CD14-positive monocyte (primary cell): ENCODE results near the gene NME7. TPM values are rescaled to one million over a fixed set of nuclear protein-coding genes. Genes with fewer than 3 reads are reported as not detected.

Experiments
- DNase-seq, 3 donors: peaks; one replicate each; pipeline ENCODE4 v3.0.0-alpha.2; 2011 to 2022
- H2AFZ ChIP-seq: 2 replicates; pipeline ENCODE4 v1.6.0; 2012; ENCODE audit warnings: mild to moderate bottlenecking, low read depth, low read length, inconsistent platforms; ENCODE audit not compliant: insufficient read depth, poor library complexity, severe bottlenecking
- H3K27ac ChIP-seq, 2 donors: 1 replicate in 1 of 2; 2 replicates in 1 of 2; pipeline ENCODE4 v1.5.1; 2012 to 2013; ENCODE audit warnings: low read length in 2 of 2, control low read depth in 1 of 2, inconsistent platforms in 1 of 2, low read depth in 1 of 2, mild to moderate bottlenecking in 1 of 2
- H3K27me3 ChIP-seq, 2 donors: one replicate each; pipeline versions ENCODE4 v1.6.0 to v1.6.1; 2011 to 2013; ENCODE audit warnings: low read length in 2 of 2; ENCODE audit not compliant: control insufficient read depth in 2 of 2, insufficient read depth in 2 of 2
- H3K36me3 ChIP-seq, 2 donors: replicated peaks in 1 of 2; 1 replicate in 1 of 2; 2 replicates in 1 of 2; pipeline versions ENCODE4 v1.5.1 to v1.6.1; 2012 to 2013; ENCODE audit warnings: low read length in 2 of 2, control low read depth in 1 of 2, inconsistent platforms in 1 of 2, mild to moderate bottlenecking in 1 of 2; ENCODE audit not compliant: insufficient read depth in 2 of 2, control insufficient read depth in 1 of 2
- H3K4me1 ChIP-seq, 2 donors: 1 replicate in 1 of 2; 2 replicates in 1 of 2; pipeline versions ENCODE4 v1.5.1 to v1.6.1; 2012 to 2013; ENCODE audit warnings: low read length in 2 of 2, control low read depth in 1 of 2, inconsistent platforms in 1 of 2, mild to moderate bottlenecking in 1 of 2, moderate library complexity in 1 of 2; ENCODE audit not compliant: insufficient read depth in 2 of 2, control insufficient read depth in 1 of 2
- H3K4me2 ChIP-seq: replicated peaks from 2 replicates; pipeline ENCODE3; 2012; ENCODE audit warnings: low read length, moderate library complexity, mild to moderate bottlenecking; ENCODE audit not compliant: poor library complexity, severe bottlenecking; ENCODE audit errors: extremely low read depth
- H3K4me3 ChIP-seq, 3 experiments: fragments of 200-600 bp in 1 of 3; sonication (generic) in 1 of 3; replicated peaks in 1 of 3; 1 replicate in 2 of 3; 2 replicates in 1 of 3; pipeline ENCODE4 v1.5.1; 2011 to 2013; ENCODE audit warnings: low read length in 3 of 3, mild to moderate bottlenecking in 3 of 3, control low read depth in 2 of 3, low read depth in 2 of 3, inconsistent platforms in 1 of 3, moderate library complexity in 1 of 3
- H3K79me2 ChIP-seq: 2 replicates; pipeline ENCODE4 v1.6.0; 2012; ENCODE audit warnings: mild to moderate bottlenecking, control low read depth, inconsistent platforms, low read length, moderate library complexity; ENCODE audit not compliant: insufficient read depth
- H3K9ac ChIP-seq: 2 replicates; pipeline ENCODE4 v1.6.0; 2017; ENCODE audit warnings: low read length, mild to moderate bottlenecking; ENCODE audit not compliant: insufficient read depth, poor library complexity, severe bottlenecking
- H3K9me3 ChIP-seq, 2 donors: replicated peaks in 1 of 2; 1 replicate in 1 of 2; 2 replicates in 1 of 2; pipeline versions ENCODE4 v1.5.1 to v1.6.1; 2012 to 2013; ENCODE audit warnings: low read length in 2 of 2, control low read depth in 1 of 2; ENCODE audit not compliant: control insufficient read depth in 1 of 2, insufficient read depth in 1 of 2
- H4K20me1 ChIP-seq: 2 replicates; pipeline ENCODE4 v1.6.0; 2012; ENCODE audit warnings: mild to moderate bottlenecking, low read length, control low read depth, moderate library complexity; ENCODE audit not compliant: insufficient read depth
- H3K27ac Mint-ChIP-seq, 7 donors: one replicate each; pipeline ENCODE4 v1.8.0; 2020; ENCODE audit warnings: mild to moderate bottlenecking in 7 of 7, mixed read lengths in 7 of 7, moderate library complexity in 6 of 7, inconsistent platforms in 2 of 7
- H3K27me3 Mint-ChIP-seq, 3 donors: one replicate each; pipeline ENCODE4 v1.8.0; 2021 to 2022; ENCODE audit warnings: low read depth in 3 of 3, mild to moderate bottlenecking in 3 of 3, mixed read lengths in 3 of 3, moderate library complexity in 3 of 3, inconsistent platforms in 1 of 3
- H3K36me3 Mint-ChIP-seq, 2 donors: one replicate each; pipeline ENCODE4 v1.8.0; 2020; ENCODE audit warnings: mixed read lengths in 2 of 2, inconsistent platforms in 1 of 2, mild to moderate bottlenecking in 1 of 2
- H3K4me1 Mint-ChIP-seq: one replicate; pipeline ENCODE4 v1.8.0; 2020; ENCODE audit warnings: mild to moderate bottlenecking, mixed read lengths
- H3K4me3 Mint-ChIP-seq, 2 donors: one replicate each; pipeline ENCODE4 v1.8.0; 2020; ENCODE audit warnings: mild to moderate bottlenecking in 2 of 2, mixed read lengths in 2 of 2, moderate library complexity in 1 of 2
- H3K9me3 Mint-ChIP-seq, 7 donors: one replicate each; pipeline ENCODE4 v1.8.0; 2020 to 2022; ENCODE audit warnings: mixed read lengths in 7 of 7, mild to moderate bottlenecking in 6 of 7, moderate library complexity in 6 of 7, inconsistent platforms in 2 of 7
- CTCF ChIP-seq: fragments of 200-600 bp; IDR thresholded peaks from one replicate; pipeline ENCODE4 v1.8.0; 2022; ENCODE audit warnings: antibody characterized with exemption, mild to moderate bottlenecking
- WGBS: methylation state at CpG from one replicate; pipeline ENCODE4 v1.1.5; 2013; ENCODE audit warnings: missing lambda C conversion rate; ENCODE audit not compliant: insufficient coverage; 5-methylcytosine and 5-hydroxymethylcytosine counted together
- intact Hi-C, 2 donors: fragments of 100-400 bp; cut with micrococcal nuclease; formaldehyde crosslinking; loops; one replicate each; pipeline versions ENCODE4 v1.15.0 to v1.15.1; 2023
- polyA plus RNA-seq, 3 donors: library from polyadenylated mRNA; depleted of rRNA in 1 of 3; unstranded in 2 of 3; stranded (reverse) in 1 of 3; fragments of 300-500 nt in 2 of 3; fragments of >200 nt in 1 of 3; fragmentation: Illumina TruSeq in 2 of 3; gene quantifications; 1 replicate in 2 of 3; 2 replicates in 1 of 3; pipeline ENCODE4 v1.2.3, GENCODE V29; 2012 to 2021

The NME7 gene
- polyA plus RNA-seq, 3 donors: 3.5 to 8.0 (median 6.0) TPM

- H3K36me3 ChIP-seq: no peaks in the 10 kb centered on the region
- no peaks in the 10 kb centered on the region for H4K20me1 ChIP-seq
- Mint-ChIP-seq H3K36me3 (peaks cover 0 to 9% of the 10 kb centered on the region in 2 donors), H3K9me3 (no peaks in the 10 kb centered on the region), H3K4me3 (no peak overlapping the region), H3K4me1 (no peaks in the 10 kb centered on the region), H3K27me3 (no peaks in the 10 kb centered on the region), H3K27ac (no peak overlapping the region)
- H3K27me3 ChIP-seq: no peaks in the 10 kb centered on the region
- intact Hi-C loops: no loop called here
- DNase-seq: no peak
- no peak overlapping the region for H3K27ac ChIP-seq
- H3K9me3 ChIP-seq: no peaks in the 10 kb centered on the region
- H3K4me1 ChIP-seq: no peaks in the 10 kb centered on the region
- peak; percentile 42 for TF ChIP-seq CTCF
- H3K4me2 ChIP-seq: no peak overlapping the region
- WGBS: no CpG with 5 or more reads among the region's 2 CpGs
- H3K9ac ChIP-seq: no peak overlapping the region
- no peaks in the 10 kb centered on the region for H3K79me2 ChIP-seq
- no peak overlapping the region for H2AFZ ChIP-seq
- no peak overlapping the region for H3K4me3 ChIP-seq
Measured at GRCh38 chr1:169133801-169134502, 233.6 kb downstream of the NME7 start.

- no peaks in the 10 kb centered on the region for H3K9me3 ChIP-seq
- Mint-ChIP-seq H3K27me3 (no peaks in the 10 kb centered on the region), H3K36me3 (peaks cover 2 to 15% of the 10 kb centered on the region in 2 donors), H3K9me3 (no peaks in the 10 kb centered on the region), H3K27ac (no peak overlapping the region), H3K4me3 (no peak overlapping the region), H3K4me1 (no peaks in the 10 kb centered on the region)
- H2AFZ ChIP-seq: no peak overlapping the region
- no peaks in the 10 kb centered on the region for H3K79me2 ChIP-seq
- WGBS: 91% methylated on average over 4 of the region's 5 CpGs
- no peak overlapping the region for H3K4me3 ChIP-seq
- H3K27ac ChIP-seq: no peak overlapping the region
- no peaks in the 10 kb centered on the region for H3K27me3 ChIP-seq
- H4K20me1 ChIP-seq: no peaks in the 10 kb centered on the region
- DNase-seq: no peak
- TF ChIP-seq CTCF: no peak
- no peaks in the 10 kb centered on the region for H3K36me3 ChIP-seq
- no peaks in the 10 kb centered on the region for H3K4me1 ChIP-seq
- H3K4me2 ChIP-seq: no peak overlapping the region
- no peak overlapping the region for H3K9ac ChIP-seq
- intact Hi-C loops: no loop called here
Measured at GRCh38 chr1:169133228-169133576, 234.4 kb downstream of the NME7 start.
